Kasumi-1 (cell line): ENCODE results near the gene RASSF7.
"Not testable (repeated sequence)": the region's sequence is repeated elsewhere in the genome, so short reads cannot be mapped to it uniquely, and the experiment has no call there.

Experiments used
- DNase-seq, 2 experiments: peaks; one replicate each; lab custom pipeline; 2025; lab: John Stamatoyannopoulos, UW

The RASSF7 gene

DNA sequence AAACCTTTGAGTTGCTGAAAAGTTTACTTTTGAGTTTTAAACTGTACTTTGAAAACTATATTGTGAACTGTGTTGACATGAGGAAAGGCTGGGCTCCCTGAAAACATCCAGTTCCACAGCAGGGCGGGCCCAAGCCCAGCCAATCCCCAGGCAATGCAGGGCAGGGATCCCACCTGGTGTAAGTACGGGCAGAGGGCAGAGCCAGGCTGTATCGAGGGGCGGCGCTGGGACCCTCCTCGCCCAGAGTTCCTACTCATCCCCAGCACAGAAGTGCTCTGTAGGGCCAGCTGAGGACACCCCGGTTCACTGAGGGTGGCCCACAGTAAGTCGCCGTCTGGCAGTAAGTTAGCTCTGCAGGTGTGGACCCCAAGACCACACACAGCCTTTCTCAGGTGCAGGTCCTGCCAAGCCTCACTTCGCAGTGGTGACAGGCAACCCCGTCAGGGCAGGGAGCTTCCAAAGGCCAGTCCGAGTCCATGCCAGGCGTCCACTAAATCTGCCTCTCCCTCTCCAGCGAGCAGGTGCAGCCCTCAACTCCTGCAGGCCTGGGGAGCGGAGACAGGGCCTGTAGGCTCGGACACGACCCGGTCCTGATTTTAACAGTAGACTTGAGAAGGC lies 6.3 kb downstream of the RASSF7 start:
- no peak for DNase-seq

DNA sequence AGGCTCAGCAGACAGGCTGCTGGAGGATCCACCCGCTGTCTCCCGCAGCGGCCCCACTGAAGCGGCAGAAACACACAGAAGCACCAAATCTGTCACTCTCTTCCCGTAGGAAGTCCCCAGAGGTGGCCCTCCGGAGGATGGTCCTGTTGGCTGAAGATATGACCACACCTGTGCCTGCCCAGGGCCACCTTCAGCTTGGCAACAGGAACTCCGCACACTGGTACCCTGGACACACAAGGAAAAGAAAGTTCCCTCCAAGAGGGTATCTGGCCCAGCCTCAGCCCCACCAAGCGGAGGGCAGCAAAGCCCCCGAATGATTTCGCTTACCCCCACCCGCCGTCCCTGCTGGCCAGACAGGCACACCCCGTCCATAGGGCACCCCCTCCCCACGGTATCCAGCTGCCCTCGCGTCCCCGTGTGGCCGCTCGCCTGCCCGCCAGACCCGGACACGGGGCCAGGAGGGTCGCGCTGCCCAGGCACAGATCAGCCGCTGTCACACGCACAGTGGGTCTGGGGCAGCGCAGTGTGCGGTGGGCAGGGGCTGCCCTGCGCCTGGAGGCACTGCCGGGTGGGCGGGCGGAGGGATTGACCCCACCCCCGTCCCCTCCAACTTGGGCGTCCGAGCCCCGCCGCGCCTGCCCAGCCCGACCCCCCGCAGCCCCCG lies 7.0 kb downstream of the RASSF7 start:
- DNase-seq: no peak

DNA sequence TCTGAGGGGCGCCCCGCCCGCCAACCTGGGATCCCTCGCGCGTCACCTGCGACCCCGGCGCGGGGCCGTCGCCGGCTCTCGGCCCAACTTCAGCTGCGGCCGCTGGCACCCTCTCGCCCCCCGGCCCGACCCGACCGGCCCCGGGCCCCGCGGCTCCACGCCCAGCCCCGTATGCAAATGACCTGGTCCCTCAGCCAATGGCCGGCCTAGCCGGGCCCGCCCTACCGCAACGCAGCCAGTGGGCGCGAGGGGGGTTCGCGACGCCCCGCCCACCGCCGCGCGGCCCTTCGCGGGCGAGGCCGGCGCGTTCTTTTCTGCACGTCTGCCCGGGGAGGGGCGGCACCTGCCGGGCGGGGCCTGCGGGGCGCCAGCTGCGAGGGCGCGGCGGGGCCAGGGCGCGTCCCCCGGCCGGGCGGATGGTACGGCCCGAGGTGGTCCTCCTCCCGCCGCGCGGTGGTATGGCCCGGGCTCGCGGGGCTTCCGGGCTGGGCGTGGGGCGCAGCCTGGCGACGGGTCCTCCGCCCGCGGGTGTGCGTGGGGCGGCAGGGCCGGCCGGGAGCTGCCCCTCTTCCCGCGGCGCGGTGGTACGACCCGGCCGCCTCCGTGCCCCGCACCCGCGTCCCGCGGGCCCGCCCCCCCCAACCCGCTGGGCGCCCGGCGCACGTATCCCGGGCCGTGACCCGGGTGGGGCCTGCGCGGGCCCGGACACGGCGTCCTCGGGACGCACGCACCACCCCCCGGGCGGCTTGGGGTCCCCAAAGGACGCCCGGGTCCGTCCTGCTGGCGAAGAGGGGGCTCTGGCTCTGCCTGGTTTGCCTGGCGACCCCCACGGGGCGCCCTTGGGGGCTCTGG lies 7.8 kb downstream of the RASSF7 start:
- peak; percentile 92 to 96 for DNase-seq

DNA sequence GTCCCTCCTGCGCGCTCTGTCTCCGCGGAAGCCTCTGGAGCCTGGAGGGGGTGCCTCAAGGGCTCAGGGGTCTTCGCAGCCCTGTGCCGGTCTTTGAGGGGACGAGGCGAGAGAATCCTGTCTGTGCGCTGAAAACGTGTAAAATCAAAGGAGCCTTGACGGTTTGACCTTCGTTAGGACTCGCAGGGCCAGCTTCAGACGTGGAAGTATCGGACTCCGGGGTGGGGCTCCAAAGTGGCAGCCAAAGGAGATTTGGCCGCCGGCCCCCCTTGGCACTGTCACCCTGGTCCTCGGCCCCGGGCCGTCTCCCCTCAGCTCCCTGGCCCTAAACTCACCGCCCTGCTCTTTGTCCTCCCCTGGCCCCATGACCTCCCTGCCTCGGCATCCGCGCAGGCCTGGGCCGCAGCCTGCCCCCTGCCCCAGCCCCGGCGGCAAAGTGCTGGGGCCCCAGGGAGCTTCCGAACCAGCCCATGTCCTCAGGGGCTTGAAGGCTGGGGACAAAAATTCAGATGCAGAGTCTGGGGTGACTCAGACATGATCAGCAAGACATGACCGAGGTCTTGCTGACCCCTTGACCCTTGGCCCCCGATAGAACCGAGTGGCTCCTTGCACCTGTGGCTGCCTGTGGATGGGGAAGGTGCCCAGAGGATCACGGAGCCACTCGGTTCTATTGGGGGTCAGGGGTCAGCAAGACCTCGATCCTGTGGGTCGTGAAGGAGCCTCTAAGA lies 8.6 kb downstream of the RASSF7 start:
- DNase-seq: no peak

DNA sequence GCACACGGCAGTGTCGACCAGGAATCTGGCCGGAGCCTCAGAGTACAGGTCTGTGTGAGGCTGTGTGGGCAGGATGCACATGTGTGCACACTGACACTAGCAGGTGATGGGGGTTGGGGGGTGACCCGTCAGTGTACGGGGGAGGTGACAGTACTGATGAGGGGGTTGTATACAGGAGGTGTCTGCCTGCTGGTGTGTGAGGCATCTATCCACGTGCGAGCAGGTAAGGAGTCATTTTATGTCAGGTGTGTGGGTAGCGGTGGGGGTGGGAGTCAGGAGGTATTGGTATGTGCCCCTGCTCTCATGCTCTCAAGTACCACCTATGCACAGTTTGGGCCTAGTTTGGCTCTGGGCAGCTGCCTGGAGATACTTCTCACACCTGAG lies 11.0 kb downstream of the RASSF7 start:
- DNase-seq: no peak

DNA sequence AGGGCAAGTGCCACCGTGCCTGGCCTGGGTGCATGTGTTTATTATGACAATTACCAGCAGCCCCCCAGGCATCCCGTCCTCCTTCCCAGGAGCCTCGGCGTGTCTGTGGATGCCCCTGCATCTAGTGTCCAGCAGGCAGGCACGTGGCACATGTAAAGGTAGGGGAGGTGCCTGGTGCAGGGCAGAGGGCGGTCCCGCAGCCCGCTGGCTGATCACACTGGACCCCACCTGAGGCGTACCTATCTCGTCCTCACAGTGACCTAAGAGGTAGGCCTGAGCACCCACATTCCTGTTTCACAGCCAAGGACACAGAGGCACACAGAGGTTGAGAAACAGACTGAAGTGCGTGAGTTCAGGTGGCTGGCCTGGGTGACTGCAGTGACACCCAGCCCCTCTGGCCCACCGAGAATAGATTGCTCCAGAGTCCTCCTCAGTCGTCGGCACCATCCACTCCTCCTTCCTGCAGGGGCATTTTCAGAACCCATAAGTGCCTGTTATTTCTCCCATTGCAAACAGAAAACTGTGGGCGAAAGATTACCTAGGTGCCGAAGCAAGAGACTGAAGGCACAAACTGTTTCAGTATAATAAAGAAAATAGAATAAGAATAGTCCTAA lies 12.5 kb downstream of the RASSF7 start:
- no peak for DNase-seq

DNA sequence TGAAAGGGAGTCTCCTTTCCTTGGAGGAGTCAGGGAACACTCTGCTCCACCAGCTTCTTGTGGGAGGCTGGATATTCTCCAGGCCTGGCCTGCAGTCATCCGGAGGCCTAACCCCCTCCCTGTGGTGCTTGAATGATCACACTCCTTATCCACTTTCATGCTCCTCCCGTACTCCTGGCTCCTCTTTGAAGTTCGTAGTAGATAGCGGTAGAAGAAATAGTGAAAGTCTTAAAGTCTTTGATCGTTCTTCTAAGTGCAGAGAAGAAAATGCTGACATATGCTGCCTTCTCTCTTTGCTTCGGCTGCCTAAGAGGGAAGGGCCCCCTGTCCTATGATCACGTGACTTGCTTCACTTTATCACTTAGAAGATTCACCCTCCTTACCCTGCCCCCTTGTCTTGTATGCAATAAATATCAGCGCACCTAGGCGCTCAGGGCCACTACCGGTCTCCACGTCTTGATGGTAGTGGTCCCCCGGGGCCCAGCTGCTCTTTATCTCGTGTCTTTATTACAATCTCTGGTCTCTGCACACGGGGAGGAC lies 13.3 kb downstream of the RASSF7 start:
- not testable (repeated sequence) for DNase-seq

DNA sequence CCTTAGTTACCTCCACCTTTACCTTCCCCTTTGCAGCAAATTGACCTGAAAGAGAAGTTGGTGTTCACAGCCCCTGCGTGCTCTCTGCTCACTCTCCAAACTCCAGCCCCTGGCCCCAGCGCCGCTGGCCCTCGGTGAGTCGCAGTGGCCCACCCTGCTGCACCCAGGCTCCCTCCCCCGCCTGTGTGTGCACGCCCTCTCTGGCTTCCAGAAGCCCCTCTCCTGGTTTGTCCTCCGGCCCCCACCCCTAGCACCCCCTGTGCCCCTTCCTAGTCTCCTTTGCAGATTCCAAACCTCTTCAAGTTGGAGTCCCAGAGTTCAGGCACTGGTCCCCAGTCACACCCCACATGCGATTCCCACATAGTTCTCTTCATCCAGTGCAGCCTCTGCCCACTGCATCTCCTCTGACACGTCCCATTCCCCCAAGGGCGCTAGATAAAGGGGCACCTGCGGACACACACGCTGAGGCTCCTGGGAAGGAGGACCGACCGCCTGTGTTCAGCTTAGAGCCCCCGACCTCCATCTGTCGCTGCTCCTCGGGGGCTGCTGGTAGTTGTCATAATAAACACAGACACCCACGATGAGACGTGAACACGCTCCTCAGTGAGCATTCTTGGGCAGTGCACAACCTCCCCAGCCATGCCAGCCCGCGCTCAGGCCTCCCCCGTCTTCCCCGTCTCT lies 14.0 kb downstream of the RASSF7 start:
- DNase-seq: no peak

DNA sequence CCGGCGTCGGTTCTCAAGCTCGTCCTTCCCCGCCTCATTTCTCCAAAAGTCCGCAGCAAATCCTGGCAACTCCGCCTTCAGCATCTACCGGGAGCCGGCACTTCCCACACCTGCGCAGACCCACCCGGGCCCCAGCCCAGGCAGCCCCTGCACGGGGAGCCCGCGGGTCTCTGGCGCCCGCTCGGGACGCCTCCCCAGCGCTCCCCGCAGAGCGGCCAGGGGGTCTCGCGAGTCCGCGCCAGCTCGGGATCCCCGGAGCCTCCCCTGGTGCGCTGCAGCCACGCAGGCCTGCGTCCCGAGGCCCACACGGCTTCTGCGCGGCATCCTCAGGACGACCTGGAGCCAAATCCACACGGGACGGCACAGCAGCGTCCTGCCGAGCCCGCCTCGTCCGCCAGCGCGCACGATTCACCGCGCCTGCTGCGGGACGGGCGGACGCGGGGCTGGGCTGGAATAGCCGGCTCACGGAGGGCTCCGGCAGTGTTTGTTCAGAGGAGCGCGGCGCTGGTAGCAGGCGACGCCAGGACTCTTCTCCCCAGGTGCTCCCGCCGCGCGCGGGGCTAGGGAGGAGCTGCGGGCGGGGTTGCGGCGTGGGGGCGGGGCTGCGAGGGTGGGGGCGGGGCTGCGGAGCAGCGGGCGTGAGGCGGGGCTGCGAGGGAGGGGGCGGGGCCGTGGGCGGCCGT lies 14.7 kb downstream of the RASSF7 start:
- DNase-seq: peak in 1 of 2 experiments; percentile 39

DNA sequence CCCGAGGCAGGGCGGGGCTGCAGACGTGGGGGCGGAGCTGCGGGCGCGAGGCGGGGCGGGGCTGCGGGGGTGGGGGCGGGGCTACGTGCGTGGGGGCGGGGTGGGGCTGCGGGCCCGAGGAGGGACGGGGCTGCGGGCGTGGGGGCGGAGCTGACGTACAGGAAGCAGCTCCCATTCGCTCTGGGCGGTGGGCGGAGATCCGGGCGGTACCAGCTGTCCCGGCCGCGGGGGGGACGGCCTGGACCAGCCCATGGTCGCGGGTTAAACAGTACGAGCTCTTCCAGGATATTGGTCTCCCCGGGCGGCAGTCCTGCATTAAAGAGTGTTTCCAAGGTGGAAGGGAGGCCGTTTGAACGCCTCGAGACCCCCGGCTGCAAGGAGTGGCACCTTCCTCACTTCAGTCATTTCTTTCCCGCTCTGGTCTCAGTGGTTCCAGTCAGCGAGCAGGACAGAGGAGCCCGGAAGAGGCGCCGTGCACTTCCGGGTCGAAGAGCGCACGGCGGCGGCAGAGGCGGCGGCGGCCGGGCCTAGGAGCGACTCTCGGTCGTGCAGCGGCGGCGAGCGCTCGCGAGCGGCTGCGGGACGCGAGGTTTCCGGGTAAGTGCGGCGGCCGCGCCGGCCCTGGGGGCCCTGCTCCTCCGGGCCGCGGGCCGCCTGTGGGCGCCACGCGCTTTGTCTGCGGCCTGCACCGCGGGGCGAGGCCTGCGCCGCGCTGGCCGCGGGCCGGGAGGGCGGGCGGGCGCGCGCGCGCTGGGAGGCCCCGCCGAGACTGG lies 15.4 kb downstream of the RASSF7 start, which contains the start of gene PHRF1:
Gene PHRF1 (plus strand): TSS at position 475 of the 773 bp plus-strand sequence. CDS start 5,043 bp downstream, outside the sequence.
- peak; percentile 96 to 98 for DNase-seq

GRCh38 chr11:576811-577610 lies 16.2 kb downstream of the RASSF7 start:
- DNase-seq: peak in 1 of 2 experiments; percentile 17

DNA sequence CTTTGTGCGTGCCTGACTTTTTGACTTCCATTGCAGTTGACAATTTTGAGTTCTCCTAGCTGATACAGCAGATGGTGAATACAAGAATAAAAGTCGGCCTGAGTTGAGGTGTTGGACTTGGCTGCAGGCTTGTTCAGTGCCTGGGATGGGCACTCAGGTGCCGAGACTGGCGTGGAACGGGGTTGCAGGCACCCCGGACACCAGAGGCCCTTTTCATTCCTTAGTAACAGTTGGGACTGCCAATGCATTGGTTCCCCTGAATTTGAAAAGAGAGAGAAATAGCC lies 16.8 kb downstream of the RASSF7 start:
- DNase-seq: no peak

GRCh38 chr11:578276-579035 lies 17.7 kb downstream of the RASSF7 start:
- no peak for DNase-seq

- no peak for DNase-seq
Measured at GRCh38 chr11:579830-580601, 19.2 kb downstream of the RASSF7 start.

DNA sequence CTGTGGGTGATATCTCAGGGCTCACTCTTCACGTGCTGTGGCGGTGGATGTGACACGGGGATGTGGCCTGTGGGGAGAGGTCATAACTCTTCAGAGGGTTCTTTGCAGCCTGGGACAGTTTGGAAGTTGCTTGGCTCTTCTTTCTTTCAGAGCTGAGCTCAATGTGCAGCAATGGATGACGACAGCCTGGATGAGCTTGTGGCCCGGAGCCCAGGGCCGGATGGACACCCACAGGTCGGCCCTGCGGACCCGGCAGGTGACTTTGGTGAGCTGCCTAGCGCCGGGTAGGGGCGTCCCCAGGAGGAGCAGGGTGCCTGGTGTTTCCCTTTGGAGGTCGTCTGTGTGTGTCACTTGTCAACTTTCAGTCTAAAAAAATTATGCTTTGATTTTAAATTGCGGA lies 20.6 kb downstream of the RASSF7 start:
- DNase-seq: no peak

DNA sequence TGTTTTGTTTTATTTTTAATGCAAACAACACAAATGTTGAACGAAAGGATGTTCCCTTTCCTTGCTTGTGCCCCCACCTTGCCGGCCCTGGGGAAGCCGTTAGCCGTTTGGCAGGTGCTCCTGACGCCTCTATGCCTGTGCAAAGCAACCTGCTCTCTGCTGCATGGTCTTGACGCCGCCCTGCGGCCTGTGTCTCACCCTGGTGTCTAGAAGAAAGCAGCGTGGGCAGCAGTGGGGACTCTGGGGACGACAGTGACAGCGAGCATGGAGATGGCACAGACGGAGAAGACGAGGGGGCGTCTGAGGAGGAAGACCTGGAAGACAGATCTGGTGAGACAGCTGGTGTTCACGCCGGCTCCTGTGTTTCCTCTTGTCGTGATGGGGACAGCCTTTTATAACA lies 21.0 kb downstream of the RASSF7 start:
- no peak for DNase-seq

- DNase-seq: no peak
Measured at GRCh38 chr11:584287-584686, 23.5 kb downstream of the RASSF7 start.
